ENCODE data around the gene RAB12.

RAB12 gene

DNA sequence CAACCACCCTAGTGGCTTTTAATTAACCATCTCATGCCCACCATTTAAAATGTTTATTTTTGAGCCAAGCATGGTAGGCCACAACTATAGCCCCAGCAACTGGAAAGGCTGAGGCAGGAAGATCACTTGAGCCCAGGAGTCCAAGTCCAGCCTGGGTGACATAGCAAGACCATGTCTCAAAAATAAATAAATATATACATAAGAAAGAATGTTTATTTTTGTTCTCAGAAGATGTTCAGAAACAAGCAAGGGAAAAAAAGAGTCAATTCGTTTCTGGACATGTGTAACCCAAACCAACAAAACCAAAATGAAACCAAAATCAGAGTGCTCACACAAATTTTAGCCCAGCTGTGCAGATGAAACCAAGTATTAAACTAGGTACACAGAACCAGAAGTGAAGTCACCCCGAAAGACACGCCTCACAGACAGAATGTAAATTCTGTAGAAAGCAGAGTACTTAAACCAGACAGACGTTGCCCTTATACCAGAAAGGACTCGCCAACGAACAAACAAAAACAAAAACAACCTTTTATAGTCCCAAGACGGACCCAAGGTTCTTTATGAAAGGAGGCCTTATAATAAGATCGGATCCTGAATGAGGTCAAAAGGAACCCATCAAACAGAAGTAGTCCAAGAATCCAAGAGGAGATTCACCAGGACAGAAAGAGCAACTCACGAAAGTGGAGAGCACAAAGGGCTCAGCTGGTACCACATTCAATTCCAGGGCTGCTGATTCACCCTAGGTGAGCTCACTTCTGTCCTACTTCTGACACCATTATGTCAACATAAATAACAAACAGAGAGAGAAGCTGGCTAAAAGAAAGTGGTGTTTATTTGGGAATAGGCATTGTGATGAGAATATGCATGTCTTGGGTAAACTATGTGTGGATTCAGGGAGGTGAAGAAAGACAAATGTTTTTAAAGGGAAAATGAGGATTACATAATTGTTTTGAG, 64.3 kb downstream of the RAB12 start:
- DNase-seq: no peak
- Histone ChIP-seq H3K27me3 (ENCODE audit: insufficient read depth, low read depth, severe bottlenecking) (no peaks in the 10 kb centered on the region), H3K4me3 (ENCODE audit: low read depth, low read length) (no peak overlapping the region), H3K27ac (no peak overlapping the region), H3K36me3 (no peaks in the 10 kb centered on the region), H3K9me3 (ENCODE audit: severe bottlenecking) (no peaks in the 10 kb centered on the region)
- TF ChIP-seq CTCF (IDR thresholded peaks at IDR 0.05; ENCODE audit: low read depth, low read length): no peak

GRCh38 chr18:8675057-8675456, 65.8 kb downstream of the RAB12 start:
- TF ChIP-seq CTCF (IDR thresholded peaks at IDR 0.05; ENCODE audit: low read depth, low read length): no peak
- Histone ChIP-seq H3K9me3 (ENCODE audit: severe bottlenecking) (no peaks in the 10 kb centered on the region), H3K27me3 (ENCODE audit: insufficient read depth, low read depth, severe bottlenecking) (no peaks in the 10 kb centered on the region), H3K4me3 (ENCODE audit: low read depth, low read length) (no peak overlapping the region), H3K36me3 (no peaks in the 10 kb centered on the region), H3K27ac (no peak overlapping the region)
- DNase-seq: no peak

DNA sequence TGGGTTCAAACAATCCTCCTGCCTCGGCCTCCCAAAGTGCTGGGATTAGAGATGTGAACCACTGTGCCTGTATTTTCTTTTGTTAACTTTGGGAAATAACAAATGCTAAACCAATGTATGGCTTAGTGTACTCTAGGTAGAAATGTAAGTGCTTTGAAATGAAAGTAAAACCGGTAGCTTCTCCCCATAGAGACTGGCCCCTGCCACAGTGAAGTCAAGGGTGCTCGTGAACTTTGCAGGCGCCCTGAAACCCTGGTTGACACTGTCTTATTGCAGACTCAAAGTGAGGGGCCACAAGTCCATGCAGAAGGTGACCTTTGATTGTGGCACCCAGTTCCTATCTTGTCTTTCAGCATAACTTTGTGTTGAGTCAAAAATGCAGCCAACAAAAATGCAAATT, 72.0 kb downstream of the RAB12 start:
- no peak for DNase-seq
- Histone ChIP-seq H3K27me3 (ENCODE audit: insufficient read depth, low read depth, severe bottlenecking) (no peaks in the 10 kb centered on the region), H3K9me3 (ENCODE audit: severe bottlenecking) (no peaks in the 10 kb centered on the region), H3K4me3 (ENCODE audit: low read depth, low read length) (no peak overlapping the region), H3K36me3 (no peaks in the 10 kb centered on the region), H3K27ac (no peak overlapping the region)
- TF ChIP-seq CTCF (IDR thresholded peaks at IDR 0.05; ENCODE audit: low read depth, low read length): no peak

DNA sequence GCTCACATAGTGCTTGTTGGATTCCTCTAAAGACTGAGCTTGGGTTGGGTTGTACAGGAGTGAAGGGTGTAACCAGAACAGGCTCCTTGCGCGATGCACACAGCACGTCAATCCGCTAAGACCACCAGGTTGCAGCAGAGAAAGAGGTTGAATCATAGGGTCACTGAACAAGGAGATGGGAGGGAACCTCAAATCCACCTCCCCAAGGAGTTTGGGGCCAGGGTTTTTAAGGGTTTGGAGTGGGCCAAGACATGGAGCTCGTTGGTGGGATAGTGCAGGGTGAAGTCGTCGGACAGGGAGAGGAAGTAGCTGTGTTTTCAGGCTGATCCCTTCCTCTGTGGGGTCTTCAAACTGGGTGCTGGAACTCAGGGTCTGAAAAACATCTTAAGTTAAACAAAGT, 75.3 kb downstream of the RAB12 start:
- H3K4me3 ChIP-seq (ENCODE audit: low read depth, low read length): no peak overlapping the region
- no peak for DNase-seq
- TF ChIP-seq CTCF (IDR thresholded peaks at IDR 0.05; ENCODE audit: low read depth, low read length): no peak
- H3K27ac ChIP-seq: peak overlapping the region; percentile 85
- no peaks in the 10 kb centered on the region for H3K36me3 ChIP-seq
- no peaks in the 10 kb centered on the region for H3K27me3 ChIP-seq (ENCODE audit: insufficient read depth, low read depth, severe bottlenecking)
- no peaks in the 10 kb centered on the region for H3K9me3 ChIP-seq (ENCODE audit: severe bottlenecking)

- no peak overlapping the region for H3K4me3 ChIP-seq (ENCODE audit: low read depth, low read length)
- H3K27ac ChIP-seq: peak overlapping the region; percentile 85
- no peak for TF ChIP-seq CTCF (IDR thresholded peaks at IDR 0.05; ENCODE audit: low read depth, low read length)
- H3K36me3 ChIP-seq: no peaks in the 10 kb centered on the region
- no peaks in the 10 kb centered on the region for H3K27me3 ChIP-seq (ENCODE audit: insufficient read depth, low read depth, severe bottlenecking)
- peak; percentile 88 for DNase-seq
- H3K9me3 ChIP-seq (ENCODE audit: severe bottlenecking): no peaks in the 10 kb centered on the region
Observed at GRCh38 chr18:8685141-8685913, 76.1 kb downstream of the RAB12 start.
